ENCODE results near the gene NAB1. TPM values are rescaled to one million over a fixed set of nuclear protein-coding genes. Genes with fewer than 3 reads are reported as not detected.

Gene NAB1
- polyA plus RNA-seq, 1 of the 3 experiments (the other 2 are of a cell fraction) = 9.7 TPM

DNA sequence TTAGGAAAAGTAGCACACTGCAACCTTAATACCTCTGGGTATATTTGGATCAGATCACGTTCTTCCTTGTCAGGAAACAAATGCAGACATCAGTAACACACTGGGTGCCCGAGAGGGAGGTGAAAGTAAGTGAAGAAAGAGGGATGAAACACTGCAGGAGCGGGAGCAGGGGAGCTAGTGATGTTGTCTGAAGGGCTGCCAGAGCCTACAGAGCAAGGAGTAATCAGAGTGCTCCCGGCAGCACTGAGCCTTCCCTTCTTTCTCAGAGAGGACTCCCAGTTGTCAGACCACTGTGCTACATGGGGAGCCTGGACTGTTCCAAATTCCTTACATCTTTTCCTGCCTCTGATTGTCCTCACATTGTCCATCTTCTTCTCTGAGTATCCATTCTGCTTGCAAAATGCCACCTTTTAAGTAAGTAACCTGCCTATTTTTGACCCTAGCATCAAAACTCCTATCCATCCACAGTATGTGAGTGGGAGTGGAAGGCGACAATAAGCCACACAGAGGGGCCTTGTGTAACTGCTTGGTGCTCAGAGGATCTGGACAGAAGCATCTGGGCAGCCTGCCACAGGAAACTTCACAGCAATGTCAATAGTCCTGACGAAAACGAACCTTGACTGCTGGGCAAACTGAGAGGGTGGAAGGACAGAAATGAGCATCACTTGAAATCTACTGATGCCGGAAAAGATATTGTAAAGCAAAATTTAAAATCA is 10.8 kb upstream of the NAB1 start:
- Histone ChIP-seq H2AFZ (ENCODE audit: low read depth) (peak overlapping the region; percentile 66; the same call in 1 of the 2 replicates), H4K20me1 (ENCODE audit: insufficient read depth) (no peaks in the 10 kb centered on the region), H3K9me3 (no peaks in the 10 kb centered on the region), H3F3A (replicated peaks; ENCODE audit: insufficient read depth) (peaks cover 14% of the 10 kb centered on the region), H3K4me2 (no peak overlapping the region), H3K9me2 (no peaks in the 10 kb centered on the region), H3K79me2 (ENCODE audit: insufficient read depth) (no peaks in the 10 kb centered on the region), H3K27me3 (ENCODE audit: insufficient read depth) (no peaks in the 10 kb centered on the region), H3K9ac (no peak overlapping the region), H3K36me3 (replicated peaks in 1 of 2; ENCODE audit: control insufficient read depth in 1 of 2, insufficient read depth in 2 of 2, low read length in 1 of 2) (no peaks in the 10 kb centered on the region), H3K4me3 (ENCODE audit: low read depth in 2 of 2, low read length in 1 of 2) (no peak overlapping the region), H3K4me1 (ENCODE audit: control insufficient read depth in 1 of 2, insufficient read depth in 2 of 2, low read depth in 1 of 2, low read length in 1 of 2) (peaks cover 12 to 15% of the 10 kb centered on the region in 2 experiments), H3K27ac (ENCODE audit: low read depth in 2 of 2, low read length in 1 of 2) (peak overlapping the region in 1 of 2 experiments; percentile 75; a peak in 2 of 4 replicates)
- 79% methylated on average over 8 of the region's 8 CpGs for WGBS (ENCODE audit: low lambda C conversion rate)
- DNase-seq = no peak
- POLR2A ChIA-PET = no interaction called here
- TF ChIP-seq, protein P1, sequence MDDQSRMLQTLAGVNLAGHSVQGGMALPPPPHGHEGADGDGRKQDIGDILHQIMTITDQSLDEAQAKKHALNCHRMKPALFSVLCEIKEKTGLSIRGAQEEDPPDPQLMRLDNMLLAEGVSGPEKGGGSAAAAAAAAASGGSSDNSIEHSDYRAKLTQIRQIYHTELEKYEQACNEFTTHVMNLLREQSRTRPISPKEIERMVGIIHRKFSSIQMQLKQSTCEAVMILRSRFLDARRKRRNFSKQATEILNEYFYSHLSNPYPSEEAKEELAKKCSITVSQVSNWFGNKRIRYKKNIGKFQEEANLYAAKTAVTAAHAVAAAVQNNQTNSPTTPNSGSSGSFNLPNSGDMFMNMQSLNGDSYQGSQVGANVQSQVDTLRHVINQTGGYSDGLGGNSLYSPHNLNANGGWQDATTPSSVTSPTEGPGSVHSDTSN (IDR thresholded peaks at IDR 0.05) = 0 out of 2 replicates have a peak, but pooled peaks have one; percentile 26
- no peak for TF ChIP-seq TAF1 (IDR thresholded peaks at IDR 0.05; ENCODE audit: borderline replicate concordance, low read depth, low read length)
- CTCF ChIA-PET = interaction anchor here (1.3 kb wide), 1 partner anchor 59 kb away, joined by 3 read pairs; no protein-coding TSS in a partner anchor

DNA sequence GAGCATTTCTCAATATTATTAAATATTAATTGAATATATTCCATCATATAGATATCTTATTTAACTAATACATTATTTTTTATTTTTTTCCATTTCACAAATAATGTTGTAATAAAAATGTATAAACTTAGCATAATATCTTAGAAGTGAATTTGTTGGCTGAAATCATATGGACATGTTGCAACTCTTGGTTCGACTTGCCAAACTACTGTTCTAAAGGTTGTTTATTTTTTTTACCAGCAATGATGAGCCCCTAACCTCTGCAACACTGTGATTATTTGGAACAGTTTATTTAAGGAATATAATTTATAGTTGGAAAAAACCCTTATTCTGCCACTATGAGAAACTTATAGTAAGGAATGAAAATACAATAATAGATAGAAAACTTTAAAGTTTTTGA is 8.8 kb upstream of the NAB1 start:
- ChIA-PET POLR2A (no interaction called here), CTCF (no interaction called here)
- no peaks in the 10 kb centered on the region for H4K20me1 ChIP-seq (ENCODE audit: insufficient read depth)
- H3K27ac ChIP-seq (ENCODE audit: low read depth in 2 of 2, low read length in 1 of 2) = no peak overlapping the region
- no peaks in the 10 kb centered on the region for H3K9me2 ChIP-seq
- peaks cover 14% of the 10 kb centered on the region for H3F3A ChIP-seq (replicated peaks; ENCODE audit: insufficient read depth)
- H3K4me3 ChIP-seq (ENCODE audit: low read depth in 2 of 2, low read length in 1 of 2) = no peak overlapping the region
- no peaks in the 10 kb centered on the region for H3K27me3 ChIP-seq (ENCODE audit: insufficient read depth)
- H3K4me2 ChIP-seq = no peak overlapping the region
- H3K79me2 ChIP-seq (ENCODE audit: insufficient read depth) = no peaks in the 10 kb centered on the region
- no peak for DNase-seq
- peaks cover 12 to 15% of the 10 kb centered on the region in 2 experiments for H3K4me1 ChIP-seq (ENCODE audit: control insufficient read depth in 1 of 2, insufficient read depth in 2 of 2, low read depth in 1 of 2, low read length in 1 of 2)
- H3K9me3 ChIP-seq = no peaks in the 10 kb centered on the region
- H2AFZ ChIP-seq (ENCODE audit: low read depth) = no peak overlapping the region
- no peaks in the 10 kb centered on the region for H3K36me3 ChIP-seq (replicated peaks in 1 of 2; ENCODE audit: control insufficient read depth in 1 of 2, insufficient read depth in 2 of 2, low read length in 1 of 2)
- 74% methylated on average over 1 of the region's 1 CpG for WGBS (ENCODE audit: low lambda C conversion rate)
- H3K9ac ChIP-seq = no peak overlapping the region
- TF ChIP-seq, protein P2, sequence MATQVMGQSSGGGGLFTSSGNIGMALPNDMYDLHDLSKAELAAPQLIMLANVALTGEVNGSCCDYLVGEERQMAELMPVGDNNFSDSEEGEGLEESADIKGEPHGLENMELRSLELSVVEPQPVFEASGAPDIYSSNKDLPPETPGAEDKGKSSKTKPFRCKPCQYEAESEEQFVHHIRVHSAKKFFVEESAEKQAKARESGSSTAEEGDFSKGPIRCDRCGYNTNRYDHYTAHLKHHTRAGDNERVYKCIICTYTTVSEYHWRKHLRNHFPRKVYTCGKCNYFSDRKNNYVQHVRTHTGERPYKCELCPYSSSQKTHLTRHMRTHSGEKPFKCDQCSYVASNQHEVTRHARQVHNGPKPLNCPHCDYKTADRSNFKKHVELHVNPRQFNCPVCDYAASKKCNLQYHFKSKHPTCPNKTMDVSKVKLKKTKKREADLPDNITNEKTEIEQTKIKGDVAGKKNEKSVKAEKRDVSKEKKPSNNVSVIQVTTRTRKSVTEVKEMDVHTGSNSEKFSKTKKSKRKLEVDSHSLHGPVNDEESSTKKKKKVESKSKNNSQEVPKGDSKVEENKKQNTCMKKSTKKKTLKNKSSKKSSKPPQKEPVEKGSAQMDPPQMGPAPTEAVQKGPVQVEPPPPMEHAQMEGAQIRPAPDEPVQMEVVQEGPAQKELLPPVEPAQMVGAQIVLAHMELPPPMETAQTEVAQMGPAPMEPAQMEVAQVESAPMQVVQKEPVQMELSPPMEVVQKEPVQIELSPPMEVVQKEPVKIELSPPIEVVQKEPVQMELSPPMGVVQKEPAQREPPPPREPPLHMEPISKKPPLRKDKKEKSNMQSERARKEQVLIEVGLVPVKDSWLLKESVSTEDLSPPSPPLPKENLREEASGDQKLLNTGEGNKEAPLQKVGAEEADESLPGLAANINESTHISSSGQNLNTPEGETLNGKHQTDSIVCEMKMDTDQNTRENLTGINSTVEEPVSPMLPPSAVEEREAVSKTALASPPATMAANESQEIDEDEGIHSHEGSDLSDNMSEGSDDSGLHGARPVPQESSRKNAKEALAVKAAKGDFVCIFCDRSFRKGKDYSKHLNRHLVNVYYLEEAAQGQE (IDR thresholded peaks at IDR 0.05; ENCODE audit: low read depth, low read length) = no peak
- TF ChIP-seq RCOR1 (IDR thresholded peaks at IDR 0.05; ENCODE audit: low read length) (no peak), TEAD4 (IDR thresholded peaks at IDR 0.05; ENCODE audit: borderline replicate concordance, insufficient read depth) (no peak), NFIC (IDR thresholded peaks at IDR 0.05; ENCODE audit: borderline replicate concordance) (no peak), TCF12 (IDR thresholded peaks at IDR 0.05) (no peak), EP300 (IDR thresholded peaks at IDR 0.05; ENCODE audit: borderline replicate concordance in 1 of 2, low read depth in 1 of 2, low read length in 1 of 2) (no peak), RXRA (IDR thresholded peaks at IDR 0.05; ENCODE audit: borderline replicate concordance, low read depth) (no peak), JUND (IDR thresholded peaks at IDR 0.05) (no peak), FOXM1 (IDR thresholded peaks at IDR 0.05; ENCODE audit: low read depth) (no peak), NRF1 (IDR thresholded peaks at IDR 0.05; ENCODE audit: low read depth, low read length) (no peak), ELF1 (IDR thresholded peaks at IDR 0.05) (no peak), GABPA (IDR thresholded peaks at IDR 0.05; ENCODE audit: low read depth) (no peak), EZH2phosphoT487 (IDR thresholded peaks at IDR 0.05; ENCODE audit: borderline replicate concordance, low read depth) (no peak)
- TF ChIP-seq, protein P3, sequence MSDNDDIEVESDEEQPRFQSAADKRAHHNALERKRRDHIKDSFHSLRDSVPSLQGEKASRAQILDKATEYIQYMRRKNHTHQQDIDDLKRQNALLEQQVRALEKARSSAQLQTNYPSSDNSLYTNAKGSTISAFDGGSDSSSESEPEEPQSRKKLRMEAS (IDR thresholded peaks at IDR 0.05; ENCODE audit: low read depth) = no peak
- TF ChIP-seq, protein P4, sequence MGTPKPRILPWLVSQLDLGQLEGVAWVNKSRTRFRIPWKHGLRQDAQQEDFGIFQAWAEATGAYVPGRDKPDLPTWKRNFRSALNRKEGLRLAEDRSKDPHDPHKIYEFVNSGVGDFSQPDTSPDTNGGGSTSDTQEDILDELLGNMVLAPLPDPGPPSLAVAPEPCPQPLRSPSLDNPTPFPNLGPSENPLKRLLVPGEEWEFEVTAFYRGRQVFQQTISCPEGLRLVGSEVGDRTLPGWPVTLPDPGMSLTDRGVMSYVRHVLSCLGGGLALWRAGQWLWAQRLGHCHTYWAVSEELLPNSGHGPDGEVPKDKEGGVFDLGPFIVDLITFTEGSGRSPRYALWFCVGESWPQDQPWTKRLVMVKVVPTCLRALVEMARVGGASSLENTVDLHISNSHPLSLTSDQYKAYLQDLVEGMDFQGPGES (IDR thresholded peaks at IDR 0.05; ENCODE audit: low read depth, low read length) = no peak
- TF ChIP-seq, protein P5, sequence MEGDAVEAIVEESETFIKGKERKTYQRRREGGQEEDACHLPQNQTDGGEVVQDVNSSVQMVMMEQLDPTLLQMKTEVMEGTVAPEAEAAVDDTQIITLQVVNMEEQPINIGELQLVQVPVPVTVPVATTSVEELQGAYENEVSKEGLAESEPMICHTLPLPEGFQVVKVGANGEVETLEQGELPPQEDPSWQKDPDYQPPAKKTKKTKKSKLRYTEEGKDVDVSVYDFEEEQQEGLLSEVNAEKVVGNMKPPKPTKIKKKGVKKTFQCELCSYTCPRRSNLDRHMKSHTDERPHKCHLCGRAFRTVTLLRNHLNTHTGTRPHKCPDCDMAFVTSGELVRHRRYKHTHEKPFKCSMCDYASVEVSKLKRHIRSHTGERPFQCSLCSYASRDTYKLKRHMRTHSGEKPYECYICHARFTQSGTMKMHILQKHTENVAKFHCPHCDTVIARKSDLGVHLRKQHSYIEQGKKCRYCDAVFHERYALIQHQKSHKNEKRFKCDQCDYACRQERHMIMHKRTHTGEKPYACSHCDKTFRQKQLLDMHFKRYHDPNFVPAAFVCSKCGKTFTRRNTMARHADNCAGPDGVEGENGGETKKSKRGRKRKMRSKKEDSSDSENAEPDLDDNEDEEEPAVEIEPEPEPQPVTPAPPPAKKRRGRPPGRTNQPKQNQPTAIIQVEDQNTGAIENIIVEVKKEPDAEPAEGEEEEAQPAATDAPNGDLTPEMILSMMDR (IDR thresholded peaks at IDR 0.05) = no peak
- TF ChIP-seq, protein P1 (IDR thresholded peaks at IDR 0.05) = no peak

Data from SK-N-SH (cell line).